ENCODE data around the gene SRXN1. TPM values are rescaled to one million over a fixed set of nuclear protein-coding genes. Genes with fewer than 3 reads are reported as not detected.

SRXN1 gene
- polyA plus RNA-seq, 1 experiment: 50.9 TPM

GRCh38 chr20:617934-618690 is 34.9 kb downstream of the SRXN1 start:
- Histone ChIP-seq H3K4me3 (ENCODE audit: low read depth, low read length) (no peak overlapping the region), H3K27me3 (ENCODE audit: control insufficient read depth, insufficient read depth, low read length) (peaks cover 4% of the 10 kb centered on the region; the same call in 1 of the 2 replicates), H3K36me3 (ENCODE audit: control insufficient read depth, insufficient read depth, low read length) (no peaks in the 10 kb centered on the region)
- CTCF ChIA-PET: interaction anchor here (0.9 to 1.7 kb wide), 4 partner anchors 9 to 118 kb away, joined by 3 to 4 read pairs (median 4); no protein-coding TSS in a partner anchor
- DNase-seq (ENCODE audit: low read depth): no peak
- POLR2A ChIA-PET: no interaction called here
- no peak for TF ChIP-seq CTCF (IDR thresholded peaks at IDR 0.05; ENCODE audit: insufficient read depth, low read depth, low read length)

- Histone ChIP-seq H3K4me3 (ENCODE audit: low read depth, low read length) (no peak overlapping the region), H3K36me3 (ENCODE audit: control insufficient read depth, insufficient read depth, low read length) (no peaks in the 10 kb centered on the region), H3K27me3 (ENCODE audit: control insufficient read depth, insufficient read depth, low read length) (peaks cover 25% of the 10 kb centered on the region)
- CTCF ChIA-PET: no interaction called here
- DNase-seq (ENCODE audit: low read depth): no peak
- no peak for TF ChIP-seq CTCF (IDR thresholded peaks at IDR 0.05; ENCODE audit: insufficient read depth, low read depth, low read length)
- POLR2A ChIA-PET: no interaction called here
Observed at GRCh38 chr20:615514-615913, 37.5 kb downstream of the SRXN1 start.

GRCh38 chr20:611843-612185 is 41.2 kb downstream of the SRXN1 start:
- Histone ChIP-seq H3K4me3 (ENCODE audit: low read depth, low read length) (no peak overlapping the region), H3K27me3 (ENCODE audit: control insufficient read depth, insufficient read depth, low read length) (peaks cover 38% of the 10 kb centered on the region), H3K36me3 (ENCODE audit: control insufficient read depth, insufficient read depth, low read length) (no peaks in the 10 kb centered on the region)
- no peak for DNase-seq (ENCODE audit: low read depth)
- POLR2A ChIA-PET: no interaction called here
- TF ChIP-seq CTCF (IDR thresholded peaks at IDR 0.05; ENCODE audit: insufficient read depth, low read depth, low read length): no peak
- CTCF ChIA-PET: no interaction called here

- peaks cover 38% of the 10 kb centered on the region for H3K27me3 ChIP-seq (ENCODE audit: control insufficient read depth, insufficient read depth, low read length)
- CTCF ChIA-PET: interaction anchor here (1.2 kb wide), 1 partner anchor 33 kb away, joined by 3 read pairs; no protein-coding TSS in a partner anchor
- no peak for TF ChIP-seq CTCF (IDR thresholded peaks at IDR 0.05; ENCODE audit: insufficient read depth, low read depth, low read length)
- no peak overlapping the region for H3K4me3 ChIP-seq (ENCODE audit: low read depth, low read length)
- POLR2A ChIA-PET: no interaction called here
- no peaks in the 10 kb centered on the region for H3K36me3 ChIP-seq (ENCODE audit: control insufficient read depth, insufficient read depth, low read length)
- no peak for DNase-seq (ENCODE audit: low read depth)
Observed at GRCh38 chr20:611047-611842, 41.8 kb downstream of the SRXN1 start.
